IPS DF 6.9 (cell line): ENCODE measurements around the gene SPATS2L.

Experiments used
- DNase-seq: peaks from one replicate; pipeline ENCODE4 v3.0.0-alpha.2; 2013; ENCODE audit warnings: low read depth, low spot score
- H3K27ac ChIP-seq: one replicate; pipeline ENCODE4 v1.5.1; 2013; ENCODE audit warnings: low read length, control low read depth
- H3K27me3 ChIP-seq: 2 replicates; pipeline ENCODE4 v1.6.1; 2013; ENCODE audit warnings: mild to moderate bottlenecking, low read length; ENCODE audit not compliant: control insufficient read depth, insufficient read depth
- H3K36me3 ChIP-seq: 2 replicates; pipeline ENCODE4 v1.6.1; 2013; ENCODE audit warnings: low read length; ENCODE audit not compliant: control insufficient read depth, insufficient read depth
- H3K4me1 ChIP-seq: 2 replicates; pipeline ENCODE4 v1.6.1; 2013; ENCODE audit warnings: low read length; ENCODE audit not compliant: control insufficient read depth, insufficient read depth
- H3K4me3 ChIP-seq: 2 replicates; pipeline ENCODE4 v1.5.1; 2013; ENCODE audit warnings: mild to moderate bottlenecking, low read length
- H3K9me3 ChIP-seq: 2 replicates; pipeline ENCODE4 v1.6.1; 2013; ENCODE audit warnings: low read length, inconsistent platforms; ENCODE audit not compliant: control insufficient read depth, insufficient read depth
- WGBS: extraction: QIAGEN DNeasy Blood & Tissue Kit; methylation state at CpG from one replicate; pipeline ENCODE4 v1.1.7; 2013; ENCODE audit warnings: mixed read lengths, missing lambda C conversion rate; ENCODE audit not compliant: insufficient read length, insufficient coverage; 5-methylcytosine and 5-hydroxymethylcytosine counted together

Gene SPATS2L

GRCh38 chr2:200450288-200450687 lies 143.8 kb downstream of the SPATS2L start:
- Histone ChIP-seq H3K36me3 (peaks cover 2% of the 10 kb centered on the region; the same call in 1 of the 2 replicates), H3K27me3 (no peaks in the 10 kb centered on the region), H3K9me3 (no peaks in the 10 kb centered on the region), H3K4me1 (no peaks in the 10 kb centered on the region), H3K27ac (no peak overlapping the region), H3K4me3 (no peak overlapping the region)
- WGBS: no CpG with 5 or more reads among the region's 2 CpGs
- DNase-seq: no peak

GRCh38 chr2:200451511-200451910 lies 145.0 kb downstream of the SPATS2L start:
- Histone ChIP-seq H3K27me3 (no peaks in the 10 kb centered on the region), H3K36me3 (peaks cover 2% of the 10 kb centered on the region; the same call in 1 of the 2 replicates), H3K4me3 (no peak overlapping the region), H3K4me1 (no peaks in the 10 kb centered on the region), H3K27ac (no peak overlapping the region), H3K9me3 (no peaks in the 10 kb centered on the region)
- WGBS: no CpG with 5 or more reads among the region's 2 CpGs
- DNase-seq: no peak

GRCh38 chr2:200452377-200452776 lies 145.9 kb downstream of the SPATS2L start:
- Histone ChIP-seq H3K9me3 (no peaks in the 10 kb centered on the region), H3K27ac (no peak overlapping the region), H3K36me3 (peaks cover 1% of the 10 kb centered on the region; the same call in 1 of the 2 replicates), H3K4me1 (no peaks in the 10 kb centered on the region), H3K27me3 (no peaks in the 10 kb centered on the region), H3K4me3 (no peak overlapping the region)
- no CpG with 5 or more reads among the region's 2 CpGs for WGBS
- no peak for DNase-seq

GRCh38 chr2:200453142-200453852 lies 146.8 kb downstream of the SPATS2L start:
- H3K36me3 ChIP-seq: no peaks in the 10 kb centered on the region
- H3K27me3 ChIP-seq: no peaks in the 10 kb centered on the region
- no CpG with 5 or more reads among the region's 8 CpGs for WGBS

GRCh38 chr2:200453853-200454534 lies 147.5 kb downstream of the SPATS2L start:
- DNase-seq: no peak
- Histone ChIP-seq H3K9me3 (no peaks in the 10 kb centered on the region), H3K27me3 (no peaks in the 10 kb centered on the region), H3K27ac (no peak overlapping the region), H3K4me1 (no peaks in the 10 kb centered on the region), H3K4me3 (no peak overlapping the region), H3K36me3 (no peaks in the 10 kb centered on the region)
- no CpG with 5 or more reads among the region's 5 CpGs for WGBS

More at GRCh38 chr2:200453142-200453852, 146.8 kb downstream of the SPATS2L start:
- DNase-seq: no peak
- H3K27ac ChIP-seq: no peak overlapping the region
- no peaks in the 10 kb centered on the region for H3K9me3 ChIP-seq
- H3K4me3 ChIP-seq: no peak overlapping the region
- H3K4me1 ChIP-seq: no peaks in the 10 kb centered on the region

GRCh38 chr2:200454927-200455801 lies 148.7 kb downstream of the SPATS2L start:
- WGBS: no CpG with 5 or more reads among the region's 4 CpGs
- no peaks in the 10 kb centered on the region for H3K4me1 ChIP-seq
- no peak overlapping the region for H3K27ac ChIP-seq
- no peak for DNase-seq
- no peaks in the 10 kb centered on the region for H3K36me3 ChIP-seq
- H3K27me3 ChIP-seq: no peaks in the 10 kb centered on the region
- H3K9me3 ChIP-seq: no peaks in the 10 kb centered on the region
- H3K4me3 ChIP-seq: no peak overlapping the region

GRCh38 chr2:200455958-200456421 lies 149.5 kb downstream of the SPATS2L start:
- no CpG with 5 or more reads among the region's 4 CpGs for WGBS
- H3K36me3 ChIP-seq: no peaks in the 10 kb centered on the region
- H3K4me1 ChIP-seq: no peaks in the 10 kb centered on the region

GRCh38 chr2:200456567-200456966 lies 150.1 kb downstream of the SPATS2L start:
- no peaks in the 10 kb centered on the region for H3K4me1 ChIP-seq
- no peaks in the 10 kb centered on the region for H3K27me3 ChIP-seq
- no peak overlapping the region for H3K4me3 ChIP-seq
- no peaks in the 10 kb centered on the region for H3K9me3 ChIP-seq
- whole genome bisulfite sequencing: no CpG with 5 or more reads among the region's 2 CpGs
- no peak for DNase-seq
- H3K36me3 ChIP-seq: no peaks in the 10 kb centered on the region
- H3K27ac ChIP-seq: no peak overlapping the region

More at GRCh38 chr2:200455958-200456421, 149.5 kb downstream of the SPATS2L start:
- no peaks in the 10 kb centered on the region for H3K27me3 ChIP-seq
- no peak for DNase-seq
- no peak overlapping the region for H3K27ac ChIP-seq
- no peak overlapping the region for H3K4me3 ChIP-seq
- H3K9me3 ChIP-seq: no peaks in the 10 kb centered on the region

GRCh38 chr2:200459101-200459500 lies 152.6 kb downstream of the SPATS2L start:
- no CpG with 5 or more reads among the region's 3 CpGs for WGBS
- Histone ChIP-seq H3K36me3 (no peaks in the 10 kb centered on the region; the same call in 1 of the 2 replicates), H3K4me1 (no peaks in the 10 kb centered on the region)

More at GRCh38 chr2:200459101-200459500, 152.6 kb downstream of the SPATS2L start:
- H3K9me3 ChIP-seq: no peaks in the 10 kb centered on the region
- no peaks in the 10 kb centered on the region for H3K27me3 ChIP-seq
- no peak for DNase-seq
- H3K27ac ChIP-seq: no peak overlapping the region
- H3K4me3 ChIP-seq: no peak overlapping the region
